Kidney (tissue), 22 donors: ENCODE results near the gene USE1. TPM values are rescaled to one million over a fixed set of nuclear protein-coding genes. Genes with fewer than 3 reads are reported as not detected.

ENCODE experiments used
- DNase-seq, 5 donors: peaks; one replicate each; pipeline ENCODE4 v3.0.0-alpha.2; 2013 to 2020
- FAIRE-seq: peaks from 2 replicates; lab custom pipeline; 2012; peaks lifted over from hg19 to GRCh38; lab: Jason Lieb, UNC
- H3K27ac ChIP-seq, 2 donors: one replicate each; pipeline ENCODE4 v1.7.0; 2013; ENCODE audit warnings: low read depth in 2 of 2, low read length in 2 of 2, inconsistent platforms in 1 of 2
- H3K27me3 ChIP-seq: one replicate; pipeline ENCODE4 v1.7.1; 2013; ENCODE audit warnings: low read length, inconsistent platforms; ENCODE audit not compliant: control insufficient read depth, insufficient read depth
- H3K36me3 ChIP-seq, 3 donors: one replicate each; pipeline versions ENCODE4 v1.7.0 to v1.7.1; 2013; ENCODE audit warnings: low read length in 3 of 3, control low read depth in 1 of 3, inconsistent platforms in 1 of 3; ENCODE audit not compliant: insufficient read depth in 3 of 3, control insufficient read depth in 2 of 3
- H3K4me1 ChIP-seq, 3 donors: one replicate each; pipeline versions ENCODE4 v1.7.0 to v1.7.1; 2013; ENCODE audit warnings: low read length in 3 of 3, inconsistent platforms in 1 of 3, low read depth in 1 of 3; ENCODE audit not compliant: control insufficient read depth in 2 of 3, insufficient read depth in 2 of 3
- H3K4me3 ChIP-seq, 3 donors: one replicate each; pipeline versions ENCODE4 v1.7.0 to v1.8.1; 2013; ENCODE audit warnings: low read length in 3 of 3, control low read depth in 1 of 3, inconsistent platforms in 1 of 3
- H3K9ac ChIP-seq, 3 donors: one replicate each; pipeline versions ENCODE4 v1.7.0 to v1.7.1; 2013; ENCODE audit warnings: low read length in 3 of 3, control low read depth in 1 of 3, inconsistent platforms in 1 of 3
- H3K9me3 ChIP-seq, 3 donors: one replicate each; pipeline versions ENCODE4 v1.7.0 to v1.7.1; 2013; ENCODE audit warnings: low read length in 3 of 3, control low read depth in 1 of 3, inconsistent platforms in 1 of 3; ENCODE audit not compliant: control insufficient read depth in 2 of 3, insufficient read depth in 1 of 3
- CTCF ChIP-seq: IDR thresholded peaks from 3 replicates; pipeline ENCODE4 v1.5.1; 2012; ENCODE audit warnings: mild to moderate bottlenecking, moderate library complexity, borderline replicate concordance; ENCODE audit not compliant: insufficient read depth; ENCODE audit errors: extremely low read depth
- intact Hi-C: fragments of 100-400 bp; cut with DNase I; formaldehyde crosslinking; loops from one replicate; pipeline ENCODE4 v1.11.1; 2022
- long read RNA-seq, 10 donors: library from polyadenylated mRNA in 1 of 10; unstranded in 1 of 10; transcript quantifications; one replicate each; pipeline ENCODE4 v2.0.0 and lab custom pipeline, GENCODE V29; 2021 to 2026
- polyA plus RNA-seq: library from polyadenylated mRNA; stranded (reverse); fragments of 350-450 nt; fragmentation: Illumina TruSeq; extraction: RNeasy Lipid Tissue Mini Kit (QIAGEN cat#74804); gene quantifications from one replicate; pipeline ENCODE4 v1.2.3, GENCODE V29; 2014; ENCODE audit warnings: low read depth, low replicate concordance; ENCODE audit not compliant: insufficient read depth
- total RNA-seq: library from RNA; stranded (reverse); fragmentation: NEBNext Ultra II Directional; extraction: Animal tissue kit (Norgen Biotek cat#: 25700); gene quantifications from one replicate; pipeline ENCODE4 v1.2.1, GENCODE V29; 2021
- donor health status: control.
- donor health status: control.
- donor health status: control.
- donor health status: control.
- donor health status: control.
- donor health status: DM: yes; HTN: yes; CAD: no.
- donor health status: Normal renal cell carcinoma (clear cell type).

Gene USE1
- total RNA-seq (26.0 TPM), polyA plus RNA-seq (52.6 TPM)
- long read RNA-seq, donor 1, partial matches to known transcripts = 0 of 6 reads
- long read RNA-seq, donor 1, other reads (novel, unspliced or antisense) = 6 of 6 reads
- long read RNA-seq, donor 2, partial matches to known transcripts = 0 of 9 reads
- long read RNA-seq, donor 2, other reads (novel, unspliced or antisense) = 9 of 9 reads
- long read RNA-seq, donor 3, partial matches to known transcripts = 0 of 14 reads
- long read RNA-seq, donor 3, other reads (novel, unspliced or antisense) = 13 of 14 reads
- long read RNA-seq, donor 4, partial matches to known transcripts = 5 of 6 reads
- long read RNA-seq, donor 4, other reads (novel, unspliced or antisense) = 0 of 6 reads
- long read RNA-seq, donor 5, partial matches to known transcripts = 0 of 1 reads
- long read RNA-seq, donor 5, other reads (novel, unspliced or antisense) = 0 of 1 reads
- long read RNA-seq, donor 6, partial matches to known transcripts = 0 of 18 reads
- long read RNA-seq, donor 6, other reads (novel, unspliced or antisense) = 17 of 18 reads
- long read RNA-seq, donor 7, partial matches to known transcripts = 1 of 5 reads
- long read RNA-seq, donor 7, other reads (novel, unspliced or antisense) = 1 of 5 reads
- long read RNA-seq, donor 8, partial matches to known transcripts = 0 of 8 reads
- long read RNA-seq, donor 8, other reads (novel, unspliced or antisense) = 7 of 8 reads
- long read RNA-seq, donor 9, partial matches to known transcripts = 0 of 2 reads
- long read RNA-seq, donor 9, other reads (novel, unspliced or antisense) = 0 of 2 reads
- long read RNA-seq, donor 10, partial matches to known transcripts = 0 of 7 reads
- long read RNA-seq, donor 10, other reads (novel, unspliced or antisense) = 7 of 7 reads

GRCh38 chr19:17215127-17215971 lies at the start of gene USE1:
Gene USE1 (plus strand): TSS chr19:17215357. CDS start chr19:17215406, 49 bp downstream.
- H3K4me3 ChIP-seq = peak within 1 kb of the TSS; percentile 72 to 79 (median 77)
- FAIRE-seq (no peak), DNase-seq (peak; percentile 93 to 98 (median 96))
- TF ChIP-seq CTCF = no peak
- H3K4me1 ChIP-seq = peaks cover 0 to 11% (median 4%) of the 10 kb centered on the region in 3 donors
- peak within 1 kb of the TSS; percentile 49 to 84 (median 69) for H3K9ac ChIP-seq
- no peaks in the 10 kb centered on the region for H3K27me3 ChIP-seq
- no peaks in the 10 kb centered on the region for H3K36me3 ChIP-seq
- intact Hi-C loops = no loop called here
- no peaks in the 10 kb centered on the region for H3K9me3 ChIP-seq
- peak within 1 kb of the TSS; percentile 88 to 89 for H3K27ac ChIP-seq

- TF ChIP-seq CTCF = no peak
- no peaks in the 10 kb centered on the region for H3K27me3 ChIP-seq
- H3K27ac ChIP-seq = no peak overlapping the region
- DNase-seq (no peak), FAIRE-seq (no peak)
- no peak overlapping the region for H3K4me3 ChIP-seq
- H3K4me1 ChIP-seq = no peaks in the 10 kb centered on the region
- H3K36me3 ChIP-seq = peaks cover 9 to 35% (median 16%) of the 10 kb centered on the region in 3 donors
- peaks cover 0 to 4% (median 2%) of the 10 kb centered on the region in 3 donors for H3K9me3 ChIP-seq
- no peak overlapping the region for H3K9ac ChIP-seq
- intact Hi-C loops = no loop called here
These were observed 49.4 kb upstream of the USE1 start for GRCh38 chr19:17165715-17166114.

GRCh38 chr19:17170538-17171297 lies 44.4 kb upstream of the USE1 start:
- no peak for DNase-seq
- TF ChIP-seq CTCF = no peak
- Histone ChIP-seq H3K27me3 (no peaks in the 10 kb centered on the region), H3K36me3 (peaks cover 2 to 25% (median 9%) of the 10 kb centered on the region in 3 donors), H3K27ac (no peak overlapping the region), H3K9ac (no peak overlapping the region), H3K4me3 (no peak overlapping the region), H3K9me3 (no peaks in the 10 kb centered on the region), H3K4me1 (no peaks in the 10 kb centered on the region)
- intact Hi-C loops = no loop called here
- no peak for FAIRE-seq
